IPS-18c (cell line): Measurements from ENCODE around the gene MBOAT2.

ENCODE experiments used
- H3K4me3 ChIP-seq: 2 replicates; pipeline ENCODE4 v1.7.0; 2013; ENCODE audit warnings: low read depth, mild to moderate bottlenecking, low read length, moderate library complexity; ENCODE audit not compliant: insufficient read depth
- H3K9me3 ChIP-seq: one replicate; pipeline ENCODE4 v1.6.1; 2013; ENCODE audit warnings: mild to moderate bottlenecking, low read length, moderate library complexity; ENCODE audit not compliant: control insufficient read depth, insufficient read depth

Gene MBOAT2

DNA sequence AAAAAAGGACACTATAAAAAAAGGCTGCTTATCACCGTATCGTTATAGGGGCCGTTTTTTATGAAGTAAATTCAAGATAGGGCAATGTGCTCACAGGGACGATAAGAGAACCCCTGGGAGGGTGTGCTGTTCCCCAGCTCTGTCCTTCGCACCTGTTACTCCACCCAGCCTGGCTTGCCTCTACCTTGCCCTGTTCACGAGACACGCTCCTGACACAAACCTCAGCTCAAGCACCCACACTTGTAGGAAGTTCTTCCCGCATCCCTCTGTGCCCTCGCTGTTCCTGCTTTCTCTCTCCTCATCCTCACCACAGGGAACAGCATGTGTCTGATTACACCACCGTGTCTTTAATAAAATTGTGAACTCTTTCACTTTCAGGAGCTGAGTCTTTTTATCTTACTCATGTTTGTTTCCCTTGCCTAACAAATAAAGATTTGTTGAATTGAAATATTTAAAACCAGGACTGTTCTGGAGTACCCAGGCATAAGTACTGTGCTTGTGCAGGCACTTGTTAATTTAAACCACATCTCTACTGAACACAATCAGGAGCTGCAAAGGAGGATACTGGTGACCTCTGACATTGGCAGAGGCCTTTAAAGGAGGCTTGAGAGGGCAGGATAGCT is 140.0 kb downstream of the MBOAT2 start:
- no peaks in the 10 kb centered on the region for H3K9me3 ChIP-seq

DNA sequence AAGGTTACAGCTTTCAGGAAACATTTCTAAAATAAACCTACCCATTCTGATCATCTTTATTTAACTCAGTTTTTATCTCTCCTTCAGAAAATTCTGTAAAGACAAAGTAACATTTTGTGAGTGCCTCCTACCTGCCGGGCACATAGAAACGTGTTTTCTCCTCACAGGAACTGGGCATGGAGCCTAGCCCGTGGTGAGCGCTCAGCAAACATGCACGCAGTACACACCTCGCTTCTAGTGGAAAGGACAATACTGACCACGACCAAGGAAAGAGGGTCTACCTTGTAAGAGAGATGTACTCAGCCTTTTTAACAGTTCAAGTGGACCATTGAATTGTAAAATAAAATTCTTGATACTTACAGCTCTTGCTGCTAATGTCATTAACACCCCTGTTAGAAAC is 141.3 kb downstream of the MBOAT2 start:
- H3K9me3 ChIP-seq, result no peaks in the 10 kb centered on the region
- H3K4me3 ChIP-seq, result no peak overlapping the region

More for the DNA sequence above, 140.0 kb downstream of the MBOAT2 start:
- H3K4me3 ChIP-seq, result no peak overlapping the region

DNA sequence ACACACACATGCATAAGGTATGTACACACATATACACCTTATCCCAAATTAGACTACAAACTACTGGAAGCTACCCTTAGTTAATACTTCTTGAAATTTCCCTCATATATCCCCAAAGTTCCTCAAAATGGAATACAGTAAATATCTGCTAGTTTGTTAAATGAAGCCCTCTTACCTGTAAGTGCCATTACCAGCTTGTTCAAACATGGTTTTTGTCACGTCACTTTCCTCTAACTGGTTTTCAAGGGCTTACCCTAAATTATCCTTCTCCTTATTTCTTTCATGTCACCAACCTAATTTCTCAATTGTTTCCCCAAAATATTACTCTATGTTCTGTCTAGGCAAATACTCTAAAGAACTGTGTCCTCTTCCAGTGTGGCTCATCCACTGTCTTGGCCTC is 141.7 kb downstream of the MBOAT2 start:
- Histone ChIP-seq H3K9me3 (no peaks in the 10 kb centered on the region), H3K4me3 (no peak overlapping the region)

DNA sequence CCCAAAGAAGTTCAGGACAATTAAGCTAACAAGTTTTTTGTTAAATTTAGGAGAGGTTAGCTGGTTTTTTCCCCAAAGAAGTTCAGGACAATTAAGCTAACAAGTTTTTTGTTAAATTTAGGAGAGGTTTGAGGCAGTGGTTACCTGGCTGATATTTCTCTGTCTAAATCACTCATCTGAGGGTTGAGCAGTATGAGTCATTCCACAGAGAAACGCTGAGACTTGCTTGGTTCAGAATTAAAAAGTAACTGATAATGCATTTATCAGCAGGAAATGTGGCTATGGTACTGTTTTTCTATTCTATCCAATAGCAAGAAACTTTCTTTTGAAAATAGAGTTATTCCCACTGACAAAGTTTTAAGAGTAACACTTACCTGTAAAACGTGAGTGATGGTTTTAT is 143.2 kb downstream of the MBOAT2 start:
- no peak overlapping the region for H3K4me3 ChIP-seq
- H3K9me3 ChIP-seq, result no peaks in the 10 kb centered on the region

DNA sequence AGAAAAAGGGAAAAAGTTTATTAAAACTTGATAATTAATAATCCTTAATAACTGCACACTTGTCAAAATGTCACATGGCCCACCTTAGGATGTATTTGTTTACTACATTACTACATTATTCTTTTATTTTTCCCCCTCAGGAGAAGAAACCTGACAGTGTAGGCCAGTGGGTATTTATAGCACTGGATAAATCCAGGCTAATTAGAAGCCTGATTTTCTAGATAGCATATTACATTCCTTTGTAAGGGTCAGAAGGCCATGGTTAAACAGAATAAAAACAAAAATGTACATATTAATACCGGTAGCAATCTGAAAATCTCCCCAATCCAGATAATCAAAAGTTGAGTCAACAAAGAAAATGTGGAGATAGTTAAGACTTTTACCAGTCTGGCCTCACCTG is 144.6 kb downstream of the MBOAT2 start:
- no peak overlapping the region for H3K4me3 ChIP-seq

DNA sequence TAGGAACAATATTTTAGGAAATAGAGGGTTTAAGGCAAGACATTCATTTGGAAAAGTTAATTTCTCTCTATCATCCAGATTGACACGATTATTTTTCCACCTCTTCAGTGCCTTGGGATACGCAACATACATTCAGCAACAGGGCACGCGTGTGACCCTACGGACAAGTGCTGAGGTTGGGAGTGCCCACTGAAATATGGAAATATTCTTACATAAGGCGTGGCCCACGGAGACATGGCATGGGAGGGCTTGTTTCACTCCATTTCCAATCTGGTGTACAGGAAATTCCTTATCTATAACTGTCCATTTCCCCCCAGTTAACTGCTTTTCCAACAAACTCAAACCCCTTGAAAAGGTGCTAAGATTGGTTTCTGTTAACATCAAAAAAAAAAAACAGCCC is 145.2 kb downstream of the MBOAT2 start:
- H3K4me3 ChIP-seq, result no peak overlapping the region
- H3K9me3 ChIP-seq, result no peaks in the 10 kb centered on the region

More for the DNA sequence above, 144.6 kb downstream of the MBOAT2 start:
- H3K9me3 ChIP-seq, result no peaks in the 10 kb centered on the region

DNA sequence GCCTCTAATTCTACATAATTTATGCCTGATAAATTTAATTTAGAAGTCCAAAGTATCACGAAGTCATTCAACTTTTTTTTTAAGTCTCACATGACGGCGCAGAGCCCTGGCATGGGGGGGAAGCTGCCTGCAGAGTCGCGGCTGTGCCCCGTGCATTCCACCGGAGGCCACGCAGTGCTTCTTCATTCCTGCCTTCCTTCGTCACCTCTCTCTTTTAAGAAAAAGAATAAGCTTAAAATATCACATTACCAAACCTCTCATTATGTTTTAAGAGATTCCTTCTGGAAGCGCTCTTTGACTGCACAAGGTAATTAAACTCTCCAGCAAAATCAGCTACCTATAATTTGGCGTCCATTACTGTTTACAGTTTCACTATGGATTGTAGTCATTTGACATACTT is 145.8 kb downstream of the MBOAT2 start:
- no peaks in the 10 kb centered on the region for H3K9me3 ChIP-seq
- H3K4me3 ChIP-seq, result no peak overlapping the region

DNA sequence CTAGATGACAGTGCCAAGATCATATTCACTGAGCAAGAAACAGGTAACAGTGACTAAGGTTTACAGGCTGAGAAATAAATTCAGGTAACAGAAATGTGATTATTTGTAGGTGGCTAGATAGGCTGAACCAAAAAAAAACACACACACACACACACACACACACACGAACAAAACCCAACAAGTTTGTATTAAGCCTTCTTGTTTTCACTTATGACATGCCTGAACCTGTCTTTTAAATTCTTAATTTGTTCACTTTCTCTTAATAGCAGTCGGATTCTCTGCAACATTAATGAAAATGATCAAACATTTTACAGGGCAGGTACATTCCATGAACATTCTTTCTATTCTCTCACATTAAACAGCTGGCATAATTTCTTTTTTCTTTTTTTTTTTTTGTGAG is 147.3 kb downstream of the MBOAT2 start:
- H3K4me3 ChIP-seq, result no peak overlapping the region

DNA sequence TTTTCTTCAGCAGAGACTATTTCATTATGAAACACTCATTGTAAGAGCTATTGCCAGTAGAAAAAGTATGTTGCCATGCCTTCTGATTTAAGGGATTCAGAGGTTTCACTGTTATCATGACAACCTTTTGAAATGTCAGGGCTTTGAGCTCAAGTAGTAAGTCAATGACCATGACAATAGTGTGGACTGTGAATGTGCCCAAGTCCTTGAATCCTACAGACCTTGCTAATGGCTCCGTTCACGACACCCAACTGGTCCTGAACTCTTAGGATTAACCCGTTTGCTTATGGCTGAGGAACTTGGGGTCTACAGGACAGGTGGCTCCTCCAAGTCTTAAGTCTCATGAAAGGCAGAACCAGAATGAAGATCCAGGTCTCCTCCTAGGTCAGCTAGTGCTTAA is 148.5 kb downstream of the MBOAT2 start:
- no peak overlapping the region for H3K4me3 ChIP-seq
- H3K9me3 ChIP-seq, result no peaks in the 10 kb centered on the region

More for the DNA sequence above, 147.3 kb downstream of the MBOAT2 start:
- H3K9me3 ChIP-seq, result no peaks in the 10 kb centered on the region

DNA sequence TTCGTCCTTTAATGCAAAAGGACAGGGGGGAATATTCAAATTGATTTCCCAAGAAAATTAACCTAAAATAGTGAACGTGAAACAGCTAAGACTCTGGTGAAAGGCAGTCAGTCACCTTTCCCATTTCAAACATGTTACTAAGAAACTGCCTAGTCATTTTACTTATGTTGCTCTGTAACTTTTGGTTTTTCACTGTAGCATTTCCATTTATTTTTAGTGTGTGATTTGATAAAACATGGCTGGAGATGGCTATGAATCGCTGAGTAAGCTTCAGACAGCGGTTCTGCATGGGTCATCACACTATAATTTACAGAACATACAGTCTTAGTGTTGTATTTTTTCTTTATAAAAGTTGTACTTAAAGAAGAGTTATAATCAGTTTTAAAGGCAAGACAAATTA is 150.1 kb downstream of the MBOAT2 start:
- H3K4me3 ChIP-seq, result no peak overlapping the region
- no peaks in the 10 kb centered on the region for H3K9me3 ChIP-seq

DNA sequence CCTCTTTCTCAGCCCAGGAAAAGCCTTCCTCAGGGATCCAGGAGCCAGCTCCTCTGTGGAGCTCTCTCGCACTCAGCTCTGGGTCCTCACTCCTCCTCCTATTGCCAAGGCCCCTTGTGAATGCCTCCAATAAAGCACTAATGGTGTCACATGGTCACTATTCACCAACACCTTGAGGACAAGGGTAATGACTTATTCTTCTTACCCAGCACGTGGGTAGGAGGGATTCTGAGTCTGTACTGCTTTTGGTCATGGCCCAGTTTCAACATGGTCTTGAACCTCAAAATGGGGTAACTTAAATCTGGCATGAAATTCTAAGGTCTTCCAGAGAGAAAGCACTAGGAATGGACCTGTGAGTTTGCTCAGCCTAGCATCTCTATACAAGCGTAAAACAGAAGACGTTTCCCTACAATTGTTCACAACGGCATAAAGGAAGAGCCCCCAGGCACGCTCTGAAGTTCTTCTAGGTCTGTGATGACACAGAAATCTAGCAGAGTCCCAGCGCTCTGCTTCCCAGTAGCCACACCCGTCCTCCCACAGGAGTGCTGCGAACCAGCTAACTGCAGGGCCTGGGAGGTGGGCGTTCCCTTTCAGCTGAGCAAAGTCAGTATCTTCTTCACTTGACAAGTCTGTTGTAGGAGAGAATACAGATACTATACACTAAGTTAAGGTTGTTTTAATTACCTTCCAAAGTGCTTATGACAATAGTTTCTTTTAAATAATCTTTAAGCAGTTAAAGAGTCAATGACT is 151.5 kb downstream of the MBOAT2 start:
- H3K4me3 ChIP-seq, result no peak overlapping the region
- no peaks in the 10 kb centered on the region for H3K9me3 ChIP-seq

DNA sequence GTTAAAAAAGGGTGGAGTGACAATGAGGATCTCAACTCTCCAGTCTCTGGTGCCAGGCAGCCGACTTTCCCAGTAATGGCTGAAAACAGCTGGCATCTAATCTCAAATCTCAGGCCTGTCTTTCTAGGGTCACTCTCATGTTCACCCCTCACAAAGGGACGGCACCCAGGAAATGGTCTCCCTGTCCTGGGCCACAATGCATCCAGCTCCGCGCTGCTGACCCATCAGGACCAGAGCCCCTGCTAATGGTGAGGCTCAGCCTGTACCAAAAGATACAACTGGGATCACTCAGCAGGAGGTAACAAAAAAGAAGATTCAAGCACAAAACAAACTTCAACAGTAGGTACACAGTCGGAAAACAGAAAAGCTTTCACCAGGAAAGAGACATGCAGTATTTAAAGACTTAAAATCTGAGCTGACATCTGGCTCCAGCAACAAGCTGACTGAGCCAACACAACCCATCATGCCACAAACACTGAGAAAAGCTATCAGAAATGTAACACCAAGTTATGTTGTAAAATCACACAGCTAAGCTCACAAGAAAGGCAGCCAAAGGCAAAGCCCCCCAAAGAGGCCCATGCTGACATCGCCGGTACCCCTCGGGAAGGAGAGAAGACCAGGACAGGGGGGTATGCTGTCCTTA is 152.5 kb downstream of the MBOAT2 start:
- H3K4me3 ChIP-seq, result no peak overlapping the region
- H3K9me3 ChIP-seq, result no peaks in the 10 kb centered on the region

DNA sequence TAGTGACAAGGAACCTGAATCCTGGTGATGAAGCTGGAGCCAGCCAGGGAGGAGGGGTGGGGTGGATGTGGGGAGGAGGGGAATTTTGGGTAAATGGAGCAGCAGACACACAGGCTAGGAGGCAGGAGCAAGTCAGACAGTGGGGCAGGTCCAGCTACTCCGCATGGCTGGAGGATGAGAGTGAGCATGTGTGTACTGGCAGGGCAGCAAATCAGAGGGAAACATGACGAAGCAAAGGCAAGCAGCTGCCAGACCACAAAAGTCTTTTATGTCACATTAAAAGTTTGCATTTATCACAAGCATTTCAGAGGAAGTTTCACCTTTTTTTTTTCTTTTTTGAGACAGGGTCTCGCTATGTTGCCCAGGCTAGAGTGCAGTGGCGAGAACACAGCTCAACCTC is 154.2 kb downstream of the MBOAT2 start:
- no peak overlapping the region for H3K4me3 ChIP-seq
- H3K9me3 ChIP-seq, result no peaks in the 10 kb centered on the region

DNA sequence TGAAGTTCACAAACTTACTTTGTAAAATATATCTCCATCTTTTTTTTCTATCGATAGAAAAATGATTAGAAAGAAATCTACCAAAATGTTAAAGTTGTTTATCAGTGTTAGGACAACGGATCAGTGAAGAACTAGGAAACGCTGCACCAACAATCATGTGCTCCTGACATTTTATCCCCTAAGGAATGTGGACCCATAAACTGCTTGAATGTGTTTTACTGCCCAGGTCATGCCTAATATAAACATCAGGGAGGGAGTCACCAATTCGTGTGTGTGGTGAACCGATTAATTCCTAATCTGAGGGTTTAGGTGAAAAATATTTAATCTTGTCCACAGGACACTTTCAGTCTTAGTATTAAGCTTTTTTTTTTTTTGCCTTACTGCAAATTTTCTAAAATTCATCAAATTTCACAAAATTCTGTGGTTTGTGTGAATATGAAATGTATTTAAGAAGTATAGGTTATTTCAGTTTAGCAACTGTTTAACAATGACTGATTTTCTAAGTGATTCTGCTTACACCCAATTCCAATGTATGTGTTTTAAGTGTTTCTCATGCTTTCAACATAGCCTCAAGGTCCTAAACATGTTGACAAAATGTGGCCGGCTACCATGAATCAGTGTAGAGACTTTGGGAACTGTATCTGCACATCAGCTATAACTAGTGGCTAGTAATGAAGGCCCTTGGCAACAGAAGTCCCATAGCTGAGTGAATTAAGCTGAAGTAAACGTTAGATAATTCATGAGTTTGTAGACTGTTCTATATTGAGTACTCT is 155.0 kb downstream of the MBOAT2 start:
- no peak overlapping the region for H3K4me3 ChIP-seq
- no peaks in the 10 kb centered on the region for H3K9me3 ChIP-seq

DNA sequence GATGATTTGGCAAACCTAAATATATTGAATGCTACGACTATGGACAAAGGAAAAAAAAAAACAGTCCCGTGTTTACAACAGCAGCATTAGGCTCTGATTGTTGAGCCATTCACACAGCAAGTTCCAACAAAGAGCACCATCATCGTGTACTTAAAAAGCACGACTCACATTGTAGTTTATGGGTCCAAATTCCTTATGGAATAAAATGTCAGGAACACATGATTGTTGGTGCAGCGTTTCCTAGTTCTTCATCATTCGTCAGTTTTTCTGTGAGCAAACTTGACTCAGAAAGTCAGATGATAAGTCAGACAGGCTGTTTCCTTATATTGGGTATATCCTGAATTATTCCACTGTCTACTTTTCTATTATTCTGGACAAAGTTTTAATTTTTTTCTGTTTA is 156.1 kb downstream of the MBOAT2 start:
- no peak overlapping the region for H3K4me3 ChIP-seq
- H3K9me3 ChIP-seq, result no peaks in the 10 kb centered on the region

DNA sequence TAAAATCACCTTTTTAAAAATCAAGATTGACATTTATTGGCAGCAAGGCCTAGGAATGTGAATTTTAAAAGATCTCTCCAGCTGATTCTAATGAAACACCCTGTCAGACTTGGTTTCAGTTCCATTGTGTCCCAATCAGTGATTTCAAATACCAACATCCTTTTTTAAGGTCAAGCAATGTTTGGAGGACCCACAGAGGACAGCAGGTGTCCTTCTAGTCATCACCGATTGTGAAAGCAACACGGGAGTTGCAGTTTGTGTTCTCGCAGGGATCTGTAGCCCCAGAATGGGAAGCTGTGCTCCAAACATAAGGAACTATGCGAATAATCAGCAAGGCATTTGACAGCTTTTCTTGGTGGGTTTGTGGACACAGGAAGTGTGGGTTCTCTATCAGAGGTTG is 161.6 kb downstream of the MBOAT2 start:
- H3K4me3 ChIP-seq, result no peak overlapping the region
- no peaks in the 10 kb centered on the region for H3K9me3 ChIP-seq

DNA sequence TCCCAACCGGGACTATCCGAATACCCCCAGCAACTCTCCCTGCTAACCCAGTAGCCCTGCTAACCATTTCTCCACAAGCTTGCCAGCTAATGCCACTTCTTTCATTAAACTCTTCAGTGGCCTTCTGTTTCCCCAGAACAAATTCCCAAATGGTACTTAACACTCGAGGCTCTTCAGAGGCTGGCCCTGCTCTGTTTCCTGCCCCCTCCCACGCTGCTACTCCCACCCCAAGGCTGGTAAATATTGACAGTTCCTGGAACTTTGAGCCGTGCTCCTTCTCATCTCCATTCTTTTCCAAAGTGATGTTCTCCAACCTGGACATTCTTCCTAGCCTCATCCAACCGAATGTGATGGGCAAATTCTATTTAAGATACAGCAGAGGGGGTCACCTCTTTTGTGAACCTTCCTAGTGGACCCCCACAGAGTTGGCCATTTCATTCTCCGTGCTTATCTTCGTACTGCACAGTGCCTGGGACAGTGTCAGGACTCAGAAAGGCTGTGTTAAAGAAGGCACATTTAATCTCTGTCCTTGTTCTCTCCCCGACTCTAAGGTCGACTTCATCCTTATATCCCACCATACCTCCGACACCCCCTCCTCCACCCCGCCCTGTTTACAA is 162.9 kb downstream of the MBOAT2 start:
- no peaks in the 10 kb centered on the region for H3K9me3 ChIP-seq
- H3K4me3 ChIP-seq, result no peak overlapping the region
